Calu3 (cell line): ENCODE results near the gene CAMKMT. TPM values are rescaled to one million over a fixed set of nuclear protein-coding genes. Genes with fewer than 3 reads are reported as not detected.

Source experiments
- BruUV-seq: library from RNA; stranded (reverse); fragments of 400-500 nt; replicated peaks from 2 replicates; lab custom pipeline; 2021; lab: Mats Ljungman, UMichigan
- CTCF ChIA-PET: fragments of 300-600 bp; sonication (Branson Sonifier 250); formaldehyde crosslinking; loops from one replicate; lab custom pipeline; 2022; ENCODE audit warnings: antibody characterized with exemption; lab: Charles Lee
- DNase-seq: peaks from one replicate; pipeline ENCODE4 v3.0.0; 2022
- H3K27ac Mint-ChIP-seq: one replicate; pipeline ENCODE4 v1.8.0; 2022; ENCODE audit warnings: mixed read lengths; ENCODE audit not compliant: unreplicated experiment
- H3K27me3 Mint-ChIP-seq: one replicate; pipeline ENCODE4 v1.8.0; 2022; ENCODE audit warnings: mixed read lengths; ENCODE audit not compliant: unreplicated experiment
- H3K36me3 Mint-ChIP-seq: one replicate; pipeline ENCODE4 v1.8.0; 2022; ENCODE audit warnings: mild to moderate bottlenecking, moderate library complexity, mixed read lengths; ENCODE audit not compliant: insufficient read depth, unreplicated experiment
- H3K4me1 Mint-ChIP-seq: one replicate; pipeline ENCODE4 v1.8.0; 2022; ENCODE audit warnings: mild to moderate bottlenecking, low read depth, mixed read lengths; ENCODE audit not compliant: unreplicated experiment
- H3K4me3 Mint-ChIP-seq: one replicate; pipeline ENCODE4 v1.8.0; 2022; ENCODE audit warnings: mild to moderate bottlenecking, low read depth, moderate library complexity, mixed read lengths; ENCODE audit not compliant: unreplicated experiment
- H3K9me3 Mint-ChIP-seq: one replicate; pipeline ENCODE4 v1.8.0; 2022; ENCODE audit warnings: low read depth, mixed read lengths; ENCODE audit not compliant: unreplicated experiment
- intact Hi-C: fragments of 100-400 bp; cut with micrococcal nuclease; formaldehyde crosslinking; loops from one replicate; pipeline ENCODE4 v1.10.0; 2022; ENCODE audit not compliant: unreplicated experiment
- total RNA-seq: library from RNA; stranded (reverse); gene quantifications from 2 replicates; pipeline ENCODE4 v1.2.3, GENCODE V29; 2022
- TF ChIP-seq, protein P1 (sequence below): fragments of 200-600 bp; IDR thresholded peaks from one replicate; pipeline ENCODE4 v1.8.0; 2022; ENCODE audit warnings: antibody characterized with exemption; ENCODE audit not compliant: unreplicated experiment

The CAMKMT gene
- total RNA-seq, 1 experiment from 2014 or later: 20.6 TPM

DNA sequence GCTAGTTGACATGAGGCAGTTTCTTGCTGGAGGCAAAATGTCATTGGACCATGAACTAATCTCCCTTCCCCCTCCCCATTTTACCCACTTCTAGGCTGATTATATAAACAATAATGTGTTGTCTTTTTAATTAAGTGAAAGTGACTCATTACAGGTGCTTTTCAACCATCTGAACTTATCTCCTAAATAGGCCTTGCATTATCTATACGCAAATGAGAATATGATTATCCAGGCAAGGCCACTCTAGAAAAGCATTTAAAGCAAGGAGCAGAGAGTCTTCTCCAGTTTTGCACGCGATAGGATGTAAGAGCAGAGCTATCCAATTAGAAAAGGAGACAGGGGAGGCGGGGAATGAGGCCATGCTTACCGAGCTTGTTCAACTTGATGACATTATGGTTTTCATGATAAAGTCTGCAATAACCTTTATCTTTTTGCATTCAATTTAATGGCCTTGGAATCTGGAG, 293.7 kb downstream of the CAMKMT start:
- H3K4me1 Mint-ChIP-seq: no peaks in the 10 kb centered on the region
- BruUV-seq: no TSS peak
- H3K4me3 Mint-ChIP-seq: no peak overlapping the region
- no peaks in the 10 kb centered on the region for H3K36me3 Mint-ChIP-seq
- H3K27me3 Mint-ChIP-seq: no peaks in the 10 kb centered on the region
- no peaks in the 10 kb centered on the region for H3K9me3 Mint-ChIP-seq
- CTCF ChIA-PET: no interaction called here
- intact Hi-C loops: no loop called here
- TF ChIP-seq, protein P1, sequence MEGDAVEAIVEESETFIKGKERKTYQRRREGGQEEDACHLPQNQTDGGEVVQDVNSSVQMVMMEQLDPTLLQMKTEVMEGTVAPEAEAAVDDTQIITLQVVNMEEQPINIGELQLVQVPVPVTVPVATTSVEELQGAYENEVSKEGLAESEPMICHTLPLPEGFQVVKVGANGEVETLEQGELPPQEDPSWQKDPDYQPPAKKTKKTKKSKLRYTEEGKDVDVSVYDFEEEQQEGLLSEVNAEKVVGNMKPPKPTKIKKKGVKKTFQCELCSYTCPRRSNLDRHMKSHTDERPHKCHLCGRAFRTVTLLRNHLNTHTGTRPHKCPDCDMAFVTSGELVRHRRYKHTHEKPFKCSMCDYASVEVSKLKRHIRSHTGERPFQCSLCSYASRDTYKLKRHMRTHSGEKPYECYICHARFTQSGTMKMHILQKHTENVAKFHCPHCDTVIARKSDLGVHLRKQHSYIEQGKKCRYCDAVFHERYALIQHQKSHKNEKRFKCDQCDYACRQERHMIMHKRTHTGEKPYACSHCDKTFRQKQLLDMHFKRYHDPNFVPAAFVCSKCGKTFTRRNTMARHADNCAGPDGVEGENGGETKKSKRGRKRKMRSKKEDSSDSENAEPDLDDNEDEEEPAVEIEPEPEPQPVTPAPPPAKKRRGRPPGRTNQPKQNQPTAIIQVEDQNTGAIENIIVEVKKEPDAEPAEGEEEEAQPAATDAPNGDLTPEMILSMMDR: no peak
- no peak for DNase-seq
- H3K27ac Mint-ChIP-seq: no peak overlapping the region

DNA sequence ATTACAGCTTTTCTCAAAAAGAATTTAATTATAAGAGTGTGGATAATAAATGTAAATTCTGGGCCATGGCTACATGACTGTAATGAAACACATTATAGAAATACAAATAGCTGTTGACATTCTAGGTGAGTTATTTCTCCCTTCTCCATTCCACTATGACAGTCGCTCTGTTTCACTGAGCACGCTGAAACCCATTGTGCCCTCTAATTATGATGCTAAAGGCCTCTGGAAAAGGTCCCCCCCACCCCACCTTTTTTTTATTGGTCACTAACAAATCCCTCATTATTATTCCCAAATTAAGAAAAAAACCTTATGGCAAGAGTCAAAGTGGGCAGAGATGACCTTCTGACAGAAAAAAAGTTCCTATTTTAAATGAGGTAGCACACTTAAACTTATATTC, 294.7 kb downstream of the CAMKMT start:
- no peaks in the 10 kb centered on the region for H3K4me1 Mint-ChIP-seq
- H3K27me3 Mint-ChIP-seq: no peaks in the 10 kb centered on the region
- no peak for DNase-seq
- no peak overlapping the region for H3K27ac Mint-ChIP-seq
- no peak overlapping the region for H3K4me3 Mint-ChIP-seq
- H3K9me3 Mint-ChIP-seq: no peaks in the 10 kb centered on the region
- BruUV-seq: no TSS peak
- intact Hi-C loops: no loop called here
- TF ChIP-seq, protein P1: no peak
- no peaks in the 10 kb centered on the region for H3K36me3 Mint-ChIP-seq
- CTCF ChIA-PET: no interaction called here

DNA sequence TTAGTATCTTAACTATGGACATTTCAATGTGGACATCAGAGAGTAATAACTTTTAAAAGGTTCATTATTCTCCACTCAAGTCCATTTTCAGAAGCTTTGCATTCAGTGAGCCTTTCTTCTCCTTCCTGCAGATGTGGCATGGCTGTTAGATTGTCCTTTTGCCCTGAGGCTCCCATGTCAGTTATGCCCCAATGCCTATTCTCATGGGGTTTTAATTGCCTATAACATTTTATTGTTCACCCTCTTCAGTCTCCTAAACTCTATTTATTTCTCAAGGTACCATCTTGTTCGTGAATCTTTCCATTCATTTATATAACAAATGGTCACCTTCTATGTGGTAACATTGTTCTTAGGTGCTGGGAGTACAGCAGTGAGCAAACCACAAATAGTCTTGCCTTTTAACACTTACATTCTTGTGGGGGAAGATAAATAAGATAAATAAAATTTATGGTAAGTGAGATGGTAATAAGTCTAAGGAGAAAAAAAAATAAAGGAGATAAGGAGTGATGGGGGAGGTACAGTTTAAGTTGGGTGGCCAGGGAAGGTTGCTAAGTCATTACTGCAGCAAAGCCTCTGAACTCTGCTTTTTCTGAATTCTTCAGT, 301.8 kb downstream of the CAMKMT start:
- CTCF ChIA-PET: no interaction called here

DNA sequence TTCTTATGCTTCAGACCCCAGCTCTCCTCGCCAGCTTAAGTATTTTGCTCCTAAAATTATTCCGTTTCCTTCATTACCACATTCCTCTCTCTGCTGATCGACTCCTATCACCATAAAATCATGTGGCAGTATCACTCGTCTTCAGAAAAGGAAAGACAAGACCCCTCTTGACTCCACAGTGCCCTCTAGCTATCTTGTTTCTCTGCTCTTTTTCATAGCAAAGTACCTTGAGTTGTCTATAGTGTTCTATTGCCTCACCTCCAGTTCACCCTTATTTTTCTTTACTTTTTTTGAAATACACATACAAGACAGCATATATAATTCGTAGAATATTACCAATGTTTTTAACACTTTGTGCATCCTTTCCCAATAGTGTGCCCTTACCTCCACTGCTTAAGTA, 306.6 kb downstream of the CAMKMT start:
- intact Hi-C loops: no loop called here
- H3K36me3 Mint-ChIP-seq: no peaks in the 10 kb centered on the region
- H3K27ac Mint-ChIP-seq: no peak overlapping the region
- CTCF ChIA-PET: interaction anchor here (0.6 kb wide), 1 partner anchor 53 kb away, joined by 3 read pairs; no protein-coding TSS in a partner anchor
- BruUV-seq: no TSS peak
- no peak for DNase-seq
- TF ChIP-seq, protein P1: no peak
- no peaks in the 10 kb centered on the region for H3K4me1 Mint-ChIP-seq
- no peak overlapping the region for H3K4me3 Mint-ChIP-seq
- H3K9me3 Mint-ChIP-seq: no peaks in the 10 kb centered on the region
- no peaks in the 10 kb centered on the region for H3K27me3 Mint-ChIP-seq

More for the DNA sequence above, 301.8 kb downstream of the CAMKMT start:
- no peaks in the 10 kb centered on the region for H3K36me3 Mint-ChIP-seq
- H3K4me3 Mint-ChIP-seq: no peak overlapping the region
- no peaks in the 10 kb centered on the region for H3K27me3 Mint-ChIP-seq
- no TSS peak for BruUV-seq
- DNase-seq: no peak
- no peak overlapping the region for H3K27ac Mint-ChIP-seq
- TF ChIP-seq, protein P1: no peak
- no peaks in the 10 kb centered on the region for H3K4me1 Mint-ChIP-seq
- no peaks in the 10 kb centered on the region for H3K9me3 Mint-ChIP-seq
- intact Hi-C loops: no loop called here
